IPS DF 19.7 (cell line): ENCODE data around the gene MYCBP.
"Not testable (repeated sequence)": the region's sequence is repeated elsewhere in the genome, so short reads cannot be mapped to it uniquely, and the experiment has no call there.

Experiments
- DNase-seq: peaks from one replicate; pipeline ENCODE4 v3.0.0-alpha.2; 2013; ENCODE audit warnings: low read depth, low spot score

Gene MYCBP

GRCh38 chr1:38867208-38867607 is 5.9 kb downstream of the MYCBP start:
- no peak for DNase-seq

- DNase-seq = no peak
These were observed 7.9 kb downstream of the MYCBP start for GRCh38 chr1:38865112-38865715.

GRCh38 chr1:38860454-38860795 is 12.7 kb downstream of the MYCBP start:
- DNase-seq = no peak

GRCh38 chr1:38859561-38860453 is 13.3 kb downstream of the MYCBP start, which contains the start of gene RRAGC:
Gene RRAGC, minus strand, starts transcription at chr1:38859772. Its CDS starts 126 bp downstream, at chr1:38859646.
- DNase-seq = peak; percentile 84

- no peak for DNase-seq
These were observed 14.2 kb downstream of the MYCBP start for GRCh38 chr1:38858833-38859560.

GRCh38 chr1:38852780-38853179 is 20.4 kb downstream of the MYCBP start:
- no peak for DNase-seq

GRCh38 chr1:38848071-38848470 is 25.1 kb downstream of the MYCBP start:
- no peak for DNase-seq

- DNase-seq = no peak
These were observed 26.9 kb downstream of the MYCBP start for GRCh38 chr1:38846210-38846609.

GRCh38 chr1:38845088-38845487 is 28.1 kb downstream of the MYCBP start:
- not testable (repeated sequence) for DNase-seq

- no peak for DNase-seq
These were observed 32.9 kb downstream of the MYCBP start for GRCh38 chr1:38840281-38840680.

GRCh38 chr1:38839363-38839762 is 33.8 kb downstream of the MYCBP start:
- no peak for DNase-seq

- DNase-seq = not testable (repeated sequence)
These were observed 36.8 kb downstream of the MYCBP start for GRCh38 chr1:38836316-38836715.

- peak; percentile 74 for DNase-seq
These were observed 38.0 kb downstream of the MYCBP start for GRCh38 chr1:38834937-38835827.

GRCh38 chr1:38834221-38834782 is 38.8 kb downstream of the MYCBP start:
- DNase-seq = no peak

- no peak for DNase-seq
These were observed 40.0 kb downstream of the MYCBP start for GRCh38 chr1:38833146-38833545.

- no peak for DNase-seq
These were observed 40.8 kb downstream of the MYCBP start for GRCh38 chr1:38832370-38832734.

- DNase-seq = no peak
These were observed 41.3 kb downstream of the MYCBP start for GRCh38 chr1:38831731-38832369.

- no peak for DNase-seq
These were observed 43.8 kb downstream of the MYCBP start for GRCh38 chr1:38829368-38829767.

GRCh38 chr1:38827318-38827717 is 45.8 kb downstream of the MYCBP start:
- no peak for DNase-seq

GRCh38 chr1:38826886-38827285 is 46.3 kb downstream of the MYCBP start:
- DNase-seq = no peak

- no peak for DNase-seq
These were observed 46.9 kb downstream of the MYCBP start for GRCh38 chr1:38826262-38826661.
